Vagina (tissue), 2 donors: ENCODE results near the gene TUBA1B. TPM values are rescaled to one million over a fixed set of nuclear protein-coding genes. Genes with fewer than 3 reads are reported as not detected.
A peak's percentile ranks its signal among the peaks of the same experiment; 100 is the strongest.
"Not testable (repeated sequence)": the region's sequence is repeated elsewhere in the genome, so short reads cannot be mapped to it uniquely, and the experiment has no call there.

ENCODE experiments used
- DNase-seq, 2 donors: peaks; one replicate each; pipeline ENCODE4 v3.0.0-alpha.2; 2017; ENCODE audit errors: extremely low spot score in 2 of 2
- H3K27ac ChIP-seq: fragments of 200-600 bp; sonication (generic); one replicate; pipeline ENCODE4 v1.5.1; 2019
- H3K27me3 ChIP-seq: fragments of 200-600 bp; sonication (generic); one replicate; pipeline ENCODE4 v1.5.1; 2019
- H3K36me3 ChIP-seq, 2 donors: fragments of 200-600 bp; sonication (generic); one replicate each; pipeline ENCODE4 v1.5.1; 2017 to 2019
- H3K4me1 ChIP-seq: fragments of 200-600 bp; sonication (generic); one replicate; pipeline ENCODE4 v1.5.1; 2019
- H3K4me3 ChIP-seq, 2 donors: fragments of 200-600 bp; sonication (generic); 1 replicate in 1 of 2; 2 replicates in 1 of 2; pipeline ENCODE4 v1.5.1; 2016 to 2019
- H3K9me3 ChIP-seq: fragments of 200-600 bp; sonication (generic); one replicate; pipeline ENCODE4 v1.5.1; 2019
- CTCF ChIP-seq, 3 experiments: fragments of 450-650 bp in 2 of 3; fragments of 200-600 bp in 1 of 3; sonication (generic) in 1 of 3; IDR thresholded peaks; one replicate each; pipeline ENCODE4 v1.5.1; 2017 to 2019; ENCODE audit warnings: antibody characterized with exemption in 3 of 3, mild to moderate bottlenecking in 2 of 3, moderate library complexity in 2 of 3
- POLR2A ChIP-seq, 2 donors: fragments of 450-650 bp; IDR thresholded peaks; one replicate each; pipeline ENCODE4 v1.6.1; 2017; ENCODE audit warnings: antibody characterized with exemption in 2 of 2, mild to moderate bottlenecking in 2 of 2, moderate library complexity in 2 of 2
- POLR2AphosphoS5 ChIP-seq, 2 donors: sonication (generic); formaldehyde crosslinking; IDR thresholded peaks; one replicate each; pipeline ENCODE4 v1.9.0; 2017; ENCODE audit warnings: antibody characterized with exemption in 2 of 2, mild to moderate bottlenecking in 2 of 2, low read depth in 1 of 2; ENCODE audit not compliant: insufficient read depth in 1 of 2
- intact Hi-C: fragments of 100-400 bp; cut with DNase I; formaldehyde crosslinking; loops from one replicate; pipeline ENCODE4 v1.15.1; 2023
- total RNA-seq: library from RNA; depleted of rRNA; stranded (reverse); fragments of >200 nt; gene quantifications from one replicate; pipeline ENCODE4 v1.2.3, GENCODE V29; 2016

TUBA1B gene
- total RNA-seq, 1 donor from 2014 or later: 638 TPM

GRCh38 chr12:49133014-49133413 is 1.8 kb upstream of the TUBA1B start:
- peaks cover 36% of the 10 kb centered on the region for H3K4me1 ChIP-seq
- no peak for DNase-seq
- H3K9me3 ChIP-seq: no peaks in the 10 kb centered on the region
- intact Hi-C loops: no loop called here
- peaks cover 0 to 17% of the 10 kb centered on the region in 2 donors for H3K36me3 ChIP-seq
- peak overlapping the region; percentile 81 for H3K27ac ChIP-seq
- H3K27me3 ChIP-seq: no peaks in the 10 kb centered on the region
- TF ChIP-seq POLR2AphosphoS5 (IDR thresholded peaks at IDR 0.05; ENCODE audit: insufficient read depth in 1 of 2, low read depth in 1 of 2): no peak
- TF ChIP-seq POLR2A (IDR thresholded peaks at IDR 0.05): no peak
- TF ChIP-seq CTCF (IDR thresholded peaks at IDR 0.05): no peak
- H3K4me3 ChIP-seq: no peak overlapping the region

GRCh38 chr12:49131894-49132461 is 783 bp upstream of the TUBA1B start:
- peak overlapping the region; percentile 81 for H3K27ac ChIP-seq
- H3K9me3 ChIP-seq: no peaks in the 10 kb centered on the region
- H3K36me3 ChIP-seq: peaks cover 0 to 23% of the 10 kb centered on the region in 2 donors
- TF ChIP-seq CTCF (IDR thresholded peaks at IDR 0.05) (no peak), POLR2A (IDR thresholded peaks at IDR 0.05) (no peak), POLR2AphosphoS5 (IDR thresholded peaks at IDR 0.05; ENCODE audit: insufficient read depth in 1 of 2, low read depth in 1 of 2) (no peak)
- no peaks in the 10 kb centered on the region for H3K27me3 ChIP-seq
- DNase-seq: no peak
- intact Hi-C loops: loop anchor here (2.0 kb wide), 2 partner anchors 57 to 103 kb away; partner anchors contain the start of gene TUBA1A
- H3K4me1 ChIP-seq: peaks cover 36% of the 10 kb centered on the region
- peak overlapping the region; percentile 83 to 92 for H3K4me3 ChIP-seq

GRCh38 chr12:49130151-49131050 is 794 bp downstream of the TUBA1B start:
- peaks cover 36% of the 10 kb centered on the region for H3K4me1 ChIP-seq
- peak in 1 of 2 donors; percentile 94 for DNase-seq
- peak overlapping the region; percentile 83 to 92 for H3K4me3 ChIP-seq
- peaks cover 0 to 23% of the 10 kb centered on the region in 2 donors for H3K36me3 ChIP-seq
- H3K27ac ChIP-seq: peak overlapping the region; percentile 98
- H3K27me3 ChIP-seq: no peaks in the 10 kb centered on the region
- intact Hi-C loops: loop anchor here (2.0 kb wide), 2 partner anchors 58 to 104 kb away; partner anchors contain the start of gene TUBA1A
- no peaks in the 10 kb centered on the region for H3K9me3 ChIP-seq
- TF ChIP-seq POLR2AphosphoS5 (IDR thresholded peaks at IDR 0.05; ENCODE audit: insufficient read depth in 1 of 2, low read depth in 1 of 2): peak; percentile 17 to 91
- TF ChIP-seq POLR2A (IDR thresholded peaks at IDR 0.05): peak in 1 of 2 donors; percentile 65
- TF ChIP-seq CTCF (IDR thresholded peaks at IDR 0.05): peak; percentile 61 to 81 (median 78)

GRCh38 chr12:49129332-49130150 is 1.7 kb downstream of the TUBA1B start:
- TF ChIP-seq POLR2A (IDR thresholded peaks at IDR 0.05) (no peak), CTCF (IDR thresholded peaks at IDR 0.05) (no peak), POLR2AphosphoS5 (IDR thresholded peaks at IDR 0.05; ENCODE audit: insufficient read depth in 1 of 2, low read depth in 1 of 2) (no peak)
- no peaks in the 10 kb centered on the region for H3K27me3 ChIP-seq
- H3K27ac ChIP-seq: peak overlapping the region; percentile 98
- DNase-seq: no peak
- peaks cover 0 to 23% of the 10 kb centered on the region in 2 donors for H3K36me3 ChIP-seq
- intact Hi-C loops: loop anchor here (2.0 to 10.0 kb wide), 3 partner anchors 59 to 105 kb away; partner anchors contain the start of genes KMT2D, RHEBL1 and TUBA1A
- peak overlapping the region; percentile 83 to 92 for H3K4me3 ChIP-seq
- peaks cover 36% of the 10 kb centered on the region for H3K4me1 ChIP-seq
- no peaks in the 10 kb centered on the region for H3K9me3 ChIP-seq

- H3K4me1 ChIP-seq: peaks cover 27% of the 10 kb centered on the region
- intact Hi-C loops: loop anchor here (10.0 kb wide), 1 partner anchor 63 kb away; the partner anchor contains the start of genes KMT2D and RHEBL1
- not testable (repeated sequence) for H3K27me3 ChIP-seq, H3K4me3 ChIP-seq, H3K9me3 ChIP-seq, DNase-seq, H3K27ac ChIP-seq
- peaks cover 0 to 23% of the 10 kb centered on the region in 2 donors for H3K36me3 ChIP-seq
Measured at GRCh38 chr12:49127971-49128370, 3.2 kb downstream of the TUBA1B start.
